Measurements from ENCODE around the gene SHISAL1. TPM values are rescaled to one million over a fixed set of nuclear protein-coding genes. Genes with fewer than 3 reads are reported as not detected.
"Not testable (repeated sequence)": the region's sequence is repeated elsewhere in the genome, so short reads cannot be mapped to it uniquely, and the experiment has no call there.

The SHISAL1 gene
- total RNA-seq, 1 experiment from 2014 or later = 1.1 TPM

DNA sequence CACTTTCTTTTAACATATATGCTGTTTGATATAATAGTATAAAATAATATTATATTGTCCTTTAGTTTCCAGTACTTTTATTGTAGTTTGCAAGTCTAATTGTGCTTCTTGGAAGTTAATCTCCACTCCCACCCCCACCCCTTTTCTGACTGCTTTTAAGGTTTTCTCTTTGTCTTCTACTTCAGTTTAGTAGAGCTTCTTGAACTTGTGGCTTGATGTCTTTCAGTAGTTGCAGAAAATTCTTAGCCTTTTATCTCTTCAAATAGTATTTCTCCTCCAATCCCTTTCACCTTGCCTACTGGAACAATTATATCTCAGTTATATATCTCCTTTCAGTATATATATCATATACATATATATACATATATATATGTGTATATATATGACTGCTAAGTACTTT lies 75.5 kb downstream of the SHISAL1 start:
- Histone ChIP-seq H2AFZ (ENCODE audit: low read length) (no peak overlapping the region), H3K27ac (ENCODE audit: low read length) (no peak overlapping the region), H3K4me1 (ENCODE audit: insufficient read depth, low read length) (no peaks in the 10 kb centered on the region), H3K27me3 (ENCODE audit: low read length) (no peaks in the 10 kb centered on the region), H3K9me3 (ENCODE audit: low read length) (no peaks in the 10 kb centered on the region), H3F3A (ENCODE audit: low read length, unreplicated experiment) (no peaks in the 10 kb centered on the region), H4K20me1 (ENCODE audit: low read length) (no peaks in the 10 kb centered on the region), H3K9me2 (replicated peaks; ENCODE audit: low read length) (no peaks in the 10 kb centered on the region), H3K36me3 (ENCODE audit: low read depth, low read length) (no peaks in the 10 kb centered on the region), H3K9ac (ENCODE audit: low read length) (no peak overlapping the region), H3K4me3 (ENCODE audit: low read length) (no peak overlapping the region), H3K4me2 (ENCODE audit: low read length) (no peak overlapping the region), H3K79me2 (ENCODE audit: low read length) (no peaks in the 10 kb centered on the region)
- intact Hi-C loops (cut with micrococcal nuclease) = no loop called here
- ChIA-PET CTCF (no interaction called here), POLR2A (ENCODE audit: unreplicated experiment) (no interaction called here)
- TF ChIP-seq EZH2 (IDR thresholded peaks at IDR 0.05; ENCODE audit: low read length, unreplicated experiment) (no peak), EZH2phosphoT487 (IDR thresholded peaks at IDR 0.05; ENCODE audit: borderline replicate concordance, low read length) (no peak)
- TF ChIP-seq, protein P1, sequence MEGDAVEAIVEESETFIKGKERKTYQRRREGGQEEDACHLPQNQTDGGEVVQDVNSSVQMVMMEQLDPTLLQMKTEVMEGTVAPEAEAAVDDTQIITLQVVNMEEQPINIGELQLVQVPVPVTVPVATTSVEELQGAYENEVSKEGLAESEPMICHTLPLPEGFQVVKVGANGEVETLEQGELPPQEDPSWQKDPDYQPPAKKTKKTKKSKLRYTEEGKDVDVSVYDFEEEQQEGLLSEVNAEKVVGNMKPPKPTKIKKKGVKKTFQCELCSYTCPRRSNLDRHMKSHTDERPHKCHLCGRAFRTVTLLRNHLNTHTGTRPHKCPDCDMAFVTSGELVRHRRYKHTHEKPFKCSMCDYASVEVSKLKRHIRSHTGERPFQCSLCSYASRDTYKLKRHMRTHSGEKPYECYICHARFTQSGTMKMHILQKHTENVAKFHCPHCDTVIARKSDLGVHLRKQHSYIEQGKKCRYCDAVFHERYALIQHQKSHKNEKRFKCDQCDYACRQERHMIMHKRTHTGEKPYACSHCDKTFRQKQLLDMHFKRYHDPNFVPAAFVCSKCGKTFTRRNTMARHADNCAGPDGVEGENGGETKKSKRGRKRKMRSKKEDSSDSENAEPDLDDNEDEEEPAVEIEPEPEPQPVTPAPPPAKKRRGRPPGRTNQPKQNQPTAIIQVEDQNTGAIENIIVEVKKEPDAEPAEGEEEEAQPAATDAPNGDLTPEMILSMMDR (conservative IDR thresholded peaks at IDR 0.05; ENCODE audit: low read depth, low read length) = no peak
- BruUV-seq (replicated peaks) = no TSS peak
- ATAC-seq (no peak), DNase-seq (no peak)

DNA sequence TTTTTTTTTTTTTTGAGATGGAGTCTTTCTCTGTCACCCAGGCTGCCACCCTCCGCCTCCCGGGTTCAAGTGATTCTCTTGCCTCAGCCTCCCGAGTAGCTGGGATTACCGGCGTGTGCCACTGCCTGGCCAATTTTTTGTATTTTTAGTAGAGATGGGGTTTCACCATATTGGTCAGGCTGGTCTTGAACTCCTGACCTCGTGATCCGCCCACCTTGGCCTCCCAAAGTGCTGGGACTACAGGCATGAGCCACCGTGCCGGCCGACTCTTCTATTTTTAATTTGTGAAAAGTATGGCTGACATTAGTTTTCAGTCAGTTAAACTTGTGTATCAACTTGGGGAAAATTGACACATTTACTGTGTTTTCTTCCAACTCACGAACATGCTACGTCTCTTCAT lies 78.4 kb downstream of the SHISAL1 start:
- POLR2A ChIA-PET (ENCODE audit: unreplicated experiment); H3F3A ChIP-seq (ENCODE audit: low read length, unreplicated experiment); H3K27me3 ChIP-seq (ENCODE audit: low read length); H3K27ac ChIP-seq (ENCODE audit: low read length); H4K20me1 ChIP-seq (ENCODE audit: low read length); ATAC-seq; H3K9me3 ChIP-seq (ENCODE audit: low read length); H2AFZ ChIP-seq (ENCODE audit: low read length); H3K36me3 ChIP-seq (ENCODE audit: low read depth, low read length); H3K79me2 ChIP-seq (ENCODE audit: low read length); intact Hi-C loops (cut with micrococcal nuclease); CTCF ChIA-PET; H3K9me2 ChIP-seq (replicated peaks; ENCODE audit: low read length); DNase-seq; H3K4me3 ChIP-seq (ENCODE audit: low read length); BruUV-seq (replicated peaks); H3K4me2 ChIP-seq (ENCODE audit: low read length); H3K9ac ChIP-seq (ENCODE audit: low read length); H3K4me1 ChIP-seq (ENCODE audit: insufficient read depth, low read length): not testable (repeated sequence)

DNA sequence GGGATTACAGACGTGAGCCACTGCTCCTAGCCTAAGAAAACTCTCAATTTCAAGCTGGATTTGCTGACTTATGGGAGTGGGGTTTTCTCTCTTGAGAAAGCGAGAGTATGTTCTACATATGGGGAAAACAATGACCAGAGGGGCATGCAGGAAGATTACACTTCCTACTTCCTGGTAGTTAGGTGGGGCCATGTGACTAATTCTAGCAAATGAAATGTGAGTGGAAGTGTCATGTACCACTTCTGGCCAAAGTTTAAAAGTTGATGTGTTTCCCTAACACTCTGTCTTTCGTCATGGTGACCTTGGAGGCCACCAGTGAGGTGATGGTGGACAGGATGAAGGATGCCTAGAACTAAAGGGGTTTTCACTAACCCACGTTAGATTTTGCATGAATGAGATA lies 81.5 kb downstream of the SHISAL1 start:
- POLR2A ChIA-PET (ENCODE audit: unreplicated experiment) = no interaction called here
- CTCF ChIA-PET = no interaction called here

More for the DNA sequence above, 81.5 kb downstream of the SHISAL1 start:
- H3K79me2 ChIP-seq (ENCODE audit: low read length) = no peaks in the 10 kb centered on the region
- no peaks in the 10 kb centered on the region for H3K9me3 ChIP-seq (ENCODE audit: low read length)
- no peaks in the 10 kb centered on the region for H3K27me3 ChIP-seq (ENCODE audit: low read length)
- no peaks in the 10 kb centered on the region for H3K36me3 ChIP-seq (ENCODE audit: low read depth, low read length)
- no peak overlapping the region for H3K27ac ChIP-seq (ENCODE audit: low read length)
- BruUV-seq (replicated peaks) = no TSS peak
- DNase-seq (no peak), ATAC-seq (no peak)
- H3K9me2 ChIP-seq (replicated peaks; ENCODE audit: low read length) = no peaks in the 10 kb centered on the region
- no peaks in the 10 kb centered on the region for H4K20me1 ChIP-seq (ENCODE audit: low read length)
- no peak overlapping the region for H3K4me3 ChIP-seq (ENCODE audit: low read length)
- intact Hi-C loops (cut with micrococcal nuclease) = no loop called here
- TF ChIP-seq, protein P1 (conservative IDR thresholded peaks at IDR 0.05; ENCODE audit: low read depth, low read length) = no peak
- TF ChIP-seq EZH2phosphoT487 (IDR thresholded peaks at IDR 0.05; ENCODE audit: borderline replicate concordance, low read length) (no peak), EZH2 (IDR thresholded peaks at IDR 0.05; ENCODE audit: low read length, unreplicated experiment) (no peak)
- no peaks in the 10 kb centered on the region for H3F3A ChIP-seq (ENCODE audit: low read length, unreplicated experiment)
- no peaks in the 10 kb centered on the region for H3K4me1 ChIP-seq (ENCODE audit: insufficient read depth, low read length)
- no peak overlapping the region for H3K4me2 ChIP-seq (ENCODE audit: low read length)
- H3K9ac ChIP-seq (ENCODE audit: low read length) = no peak overlapping the region
- H2AFZ ChIP-seq (ENCODE audit: low read length) = no peak overlapping the region

Data from PC-3 (cell line).